Tibial nerve (tissue), 4 donors: ENCODE data around the gene IMPG2. TPM values are rescaled to one million over a fixed set of nuclear protein-coding genes. Genes with fewer than 3 reads are reported as not detected.

Experiments
- DNase-seq, 2 donors: peaks; one replicate each; pipeline ENCODE4 v3.0.0-alpha.2; 2019; ENCODE audit warnings: low spot score in 2 of 2
- H3K27ac ChIP-seq, 4 donors: fragments of 200-600 bp; sonication (generic) in 3 of 4; one replicate each; pipeline ENCODE4 v1.5.1; 2017 to 2019; ENCODE audit warnings: mild to moderate bottlenecking in 1 of 4
- H3K27me3 ChIP-seq, 2 donors: fragments of 200-600 bp; sonication (generic) in 1 of 2; one replicate each; pipeline versions ENCODE4 v1.5.1 to v1.6.0; 2017 to 2019
- H3K36me3 ChIP-seq, 3 donors: fragments of 200-600 bp; sonication (generic); one replicate each; pipeline ENCODE4 v1.5.1; 2018 to 2019
- H3K4me1 ChIP-seq, 4 donors: fragments of 200-600 bp; sonication (generic) in 3 of 4; one replicate each; pipeline ENCODE4 v1.5.1; 2017 to 2019
- H3K4me3 ChIP-seq, 4 donors: fragments of 200-600 bp; sonication (generic) in 3 of 4; one replicate each; pipeline ENCODE4 v1.5.1; 2017 to 2019; ENCODE audit warnings: mild to moderate bottlenecking in 1 of 4, moderate library complexity in 1 of 4
- H3K9me3 ChIP-seq, 4 donors: fragments of 200-600 bp; sonication (generic) in 3 of 4; one replicate each; pipeline ENCODE4 v1.5.1; 2017 to 2019
- EP300 ChIP-seq, 2 donors: sonication (generic); formaldehyde crosslinking; IDR thresholded peaks; one replicate each; pipeline ENCODE4 v1.6.1; 2017; ENCODE audit warnings: antibody characterized with exemption in 2 of 2, mild to moderate bottlenecking in 1 of 2
- POLR2A ChIP-seq, 2 donors: fragments of 450-650 bp; IDR thresholded peaks; one replicate each; pipeline ENCODE4 v1.6.1; 2017; ENCODE audit warnings: antibody characterized with exemption in 2 of 2, mild to moderate bottlenecking in 2 of 2, moderate library complexity in 2 of 2
- WGBS, 2 donors: methylation state at CpG; one replicate each; pipeline ENCODE4 v1.1.5; 2018; 5-methylcytosine and 5-hydroxymethylcytosine counted together
- total RNA-seq, 4 donors: library from RNA; depleted of rRNA; stranded (reverse); fragments of >200 nt; gene quantifications; one replicate each; pipeline ENCODE4 v1.1.0, GENCODE V29; 2016
- TF ChIP-seq, protein P1 (sequence below), 5 experiments: fragments of 200-600 bp in 3 of 5; fragments of 450-650 bp in 2 of 5; sonication (generic) in 3 of 5; IDR thresholded peaks; one replicate each; pipeline ENCODE4 v1.5.1; 2016 to 2019; ENCODE audit warnings: antibody characterized with exemption in 5 of 5, mild to moderate bottlenecking in 3 of 5, moderate library complexity in 2 of 5

The IMPG2 gene
- total RNA-seq, 4 donors from 2014 or later = under 0.01 to 0.22 (median 0.20) TPM

DNA sequence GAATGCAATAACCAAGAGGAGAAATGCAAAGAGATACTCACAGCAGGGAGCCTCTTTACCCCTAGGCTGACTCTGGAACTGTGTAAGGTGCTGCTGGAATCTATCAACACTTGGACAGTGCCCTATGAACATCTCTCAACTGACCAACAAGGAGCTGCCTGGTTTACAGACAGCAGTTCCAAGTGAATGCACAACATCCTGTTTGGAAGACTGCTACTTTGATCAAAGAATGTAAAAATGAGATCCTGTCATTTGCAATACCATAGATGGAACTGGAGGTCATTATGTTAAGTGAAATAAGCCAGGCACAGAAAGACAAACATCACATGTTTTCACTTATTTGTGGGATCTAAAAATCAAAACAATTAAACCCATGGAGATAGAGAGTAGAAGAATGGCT, 136.3 kb downstream of the IMPG2 start:
- H3K9me3 ChIP-seq = no peaks in the 10 kb centered on the region
- no peak overlapping the region for H3K4me3 ChIP-seq
- H3K27me3 ChIP-seq = no peaks in the 10 kb centered on the region
- H3K27ac ChIP-seq = no peak overlapping the region
- DNase-seq = no peak
- no peaks in the 10 kb centered on the region for H3K36me3 ChIP-seq
- TF ChIP-seq, protein P1, sequence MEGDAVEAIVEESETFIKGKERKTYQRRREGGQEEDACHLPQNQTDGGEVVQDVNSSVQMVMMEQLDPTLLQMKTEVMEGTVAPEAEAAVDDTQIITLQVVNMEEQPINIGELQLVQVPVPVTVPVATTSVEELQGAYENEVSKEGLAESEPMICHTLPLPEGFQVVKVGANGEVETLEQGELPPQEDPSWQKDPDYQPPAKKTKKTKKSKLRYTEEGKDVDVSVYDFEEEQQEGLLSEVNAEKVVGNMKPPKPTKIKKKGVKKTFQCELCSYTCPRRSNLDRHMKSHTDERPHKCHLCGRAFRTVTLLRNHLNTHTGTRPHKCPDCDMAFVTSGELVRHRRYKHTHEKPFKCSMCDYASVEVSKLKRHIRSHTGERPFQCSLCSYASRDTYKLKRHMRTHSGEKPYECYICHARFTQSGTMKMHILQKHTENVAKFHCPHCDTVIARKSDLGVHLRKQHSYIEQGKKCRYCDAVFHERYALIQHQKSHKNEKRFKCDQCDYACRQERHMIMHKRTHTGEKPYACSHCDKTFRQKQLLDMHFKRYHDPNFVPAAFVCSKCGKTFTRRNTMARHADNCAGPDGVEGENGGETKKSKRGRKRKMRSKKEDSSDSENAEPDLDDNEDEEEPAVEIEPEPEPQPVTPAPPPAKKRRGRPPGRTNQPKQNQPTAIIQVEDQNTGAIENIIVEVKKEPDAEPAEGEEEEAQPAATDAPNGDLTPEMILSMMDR (IDR thresholded peaks at IDR 0.05) = no peak
- TF ChIP-seq EP300 (IDR thresholded peaks at IDR 0.05) = no peak
- TF ChIP-seq POLR2A (IDR thresholded peaks at IDR 0.05) = no peak
- H3K4me1 ChIP-seq = no peaks in the 10 kb centered on the region

DNA sequence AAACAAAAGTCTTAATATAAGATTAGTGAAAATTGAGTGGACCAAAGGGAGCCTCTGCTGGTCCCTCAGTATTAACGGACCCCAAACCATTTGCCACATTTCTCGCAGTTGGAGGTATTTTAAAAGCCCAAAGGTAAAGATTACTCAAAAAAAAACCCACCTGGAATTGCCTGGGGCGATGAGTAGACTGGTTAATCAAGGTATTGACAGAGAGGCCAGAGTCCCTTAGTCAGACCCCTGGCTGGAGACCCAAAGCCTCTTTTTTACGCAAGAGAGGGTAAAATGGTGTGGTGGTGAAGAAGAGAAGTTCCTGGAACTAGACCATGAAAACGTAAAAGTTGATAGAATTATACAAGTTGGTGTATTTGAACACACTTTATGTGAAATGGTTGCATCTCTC, 137.2 kb downstream of the IMPG2 start:
- TF ChIP-seq, protein P1 (IDR thresholded peaks at IDR 0.05) = no peak
- TF ChIP-seq EP300 (IDR thresholded peaks at IDR 0.05) = no peak
- no peak for TF ChIP-seq POLR2A (IDR thresholded peaks at IDR 0.05)
- H3K9me3 ChIP-seq = no peaks in the 10 kb centered on the region
- H3K27me3 ChIP-seq = no peaks in the 10 kb centered on the region
- no peaks in the 10 kb centered on the region for H3K36me3 ChIP-seq
- H3K27ac ChIP-seq = no peak overlapping the region
- DNase-seq = no peak
- 93 to 94% methylated on average over 5 of the region's 5 CpGs for WGBS, 2 donors
- no peaks in the 10 kb centered on the region for H3K4me1 ChIP-seq
- no peak overlapping the region for H3K4me3 ChIP-seq

DNA sequence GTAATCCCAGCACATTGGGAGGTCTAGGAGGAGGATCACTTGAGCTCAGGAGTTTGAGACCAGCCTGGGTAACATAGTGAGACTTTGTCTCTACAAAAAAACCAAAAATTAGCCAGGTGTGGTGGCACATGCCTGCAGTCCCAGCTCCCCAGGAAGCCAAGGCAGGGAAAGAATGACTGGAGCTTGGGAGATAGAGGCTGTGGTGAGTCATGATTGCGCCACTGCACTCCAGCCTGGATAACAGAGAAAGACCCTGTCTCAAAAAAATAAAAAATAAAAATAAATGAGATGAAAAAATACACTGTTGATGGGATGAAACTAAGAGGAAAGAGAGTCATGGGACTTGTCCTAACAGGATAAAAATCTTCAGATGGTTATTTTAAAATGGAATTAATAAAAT, 137.6 kb downstream of the IMPG2 start:
- H3K4me3 ChIP-seq = no peak overlapping the region
- no peaks in the 10 kb centered on the region for H3K9me3 ChIP-seq
- TF ChIP-seq EP300 (IDR thresholded peaks at IDR 0.05) (no peak), POLR2A (IDR thresholded peaks at IDR 0.05) (no peak)
- TF ChIP-seq, protein P1 (IDR thresholded peaks at IDR 0.05) = no peak
- H3K36me3 ChIP-seq = no peaks in the 10 kb centered on the region
- no peak for DNase-seq
- WGBS, 2 donors = 94 to 96% methylated on average over 1 of the region's 1 CpG
- no peaks in the 10 kb centered on the region for H3K4me1 ChIP-seq
- H3K27ac ChIP-seq = no peak overlapping the region
- no peaks in the 10 kb centered on the region for H3K27me3 ChIP-seq

DNA sequence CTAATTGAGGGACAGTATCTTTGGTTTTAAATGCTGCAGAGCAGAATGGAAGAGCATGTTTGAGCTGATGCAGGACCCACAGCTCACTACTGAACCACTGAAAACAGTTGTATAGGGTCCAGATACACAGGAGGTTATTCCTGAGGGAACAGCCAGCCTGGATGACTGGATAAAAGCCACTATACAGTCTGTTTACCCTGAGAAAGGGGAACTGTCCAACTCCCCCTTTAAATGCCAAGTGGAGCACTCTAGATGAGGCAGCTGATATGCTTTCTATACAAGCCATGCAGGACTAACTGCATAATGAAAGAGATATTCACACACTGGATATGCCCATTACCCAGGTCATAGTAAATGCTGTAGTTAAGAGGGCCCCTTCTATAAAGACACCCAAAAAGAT, 138.6 kb downstream of the IMPG2 start:
- H3K4me1 ChIP-seq = no peaks in the 10 kb centered on the region
- no peaks in the 10 kb centered on the region for H3K9me3 ChIP-seq
- no peak overlapping the region for H3K4me3 ChIP-seq
- H3K27ac ChIP-seq = no peak overlapping the region
- no peak for DNase-seq
- TF ChIP-seq POLR2A (IDR thresholded peaks at IDR 0.05) (no peak), EP300 (IDR thresholded peaks at IDR 0.05) (no peak)
- TF ChIP-seq, protein P1 (IDR thresholded peaks at IDR 0.05) = no peak
- no peaks in the 10 kb centered on the region for H3K27me3 ChIP-seq
- no peaks in the 10 kb centered on the region for H3K36me3 ChIP-seq

DNA sequence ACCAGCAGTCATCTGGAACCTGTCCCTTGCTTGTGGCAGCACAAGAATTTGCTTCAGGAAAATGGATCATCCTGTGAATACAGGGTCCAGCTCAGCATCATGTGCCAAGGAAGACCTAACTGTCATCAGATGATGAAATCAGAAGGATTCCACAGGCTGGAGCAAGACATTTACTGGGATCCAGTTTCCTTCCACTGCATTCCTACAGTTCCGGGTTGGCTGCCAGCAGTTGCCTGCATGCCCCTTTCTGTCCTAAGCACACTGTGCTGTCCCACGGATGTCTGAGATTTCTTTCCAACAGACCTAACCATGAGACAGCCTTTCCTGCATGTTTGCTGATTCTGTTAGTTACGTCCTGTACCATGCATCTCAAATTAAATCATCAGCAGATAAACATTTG, 140.7 kb downstream of the IMPG2 start:
- H3K36me3 ChIP-seq = no peaks in the 10 kb centered on the region
- H3K9me3 ChIP-seq = no peaks in the 10 kb centered on the region
- TF ChIP-seq, protein P1 (IDR thresholded peaks at IDR 0.05) = no peak
- 83% methylated on average over 3 of the region's 3 CpGs for WGBS, 2 donors
- DNase-seq = no peak
- H3K27me3 ChIP-seq = no peaks in the 10 kb centered on the region
- no peak overlapping the region for H3K27ac ChIP-seq
- no peaks in the 10 kb centered on the region for H3K4me1 ChIP-seq
- H3K4me3 ChIP-seq = no peak overlapping the region
